ENCODE results near the gene MYO3B.
A peak's percentile ranks its signal among the peaks of the same experiment; 100 is the strongest.
"Not testable (repeated sequence)": the region's sequence is repeated elsewhere in the genome, so short reads cannot be mapped to it uniquely, and the experiment has no call there.

The MYO3B gene

DNA sequence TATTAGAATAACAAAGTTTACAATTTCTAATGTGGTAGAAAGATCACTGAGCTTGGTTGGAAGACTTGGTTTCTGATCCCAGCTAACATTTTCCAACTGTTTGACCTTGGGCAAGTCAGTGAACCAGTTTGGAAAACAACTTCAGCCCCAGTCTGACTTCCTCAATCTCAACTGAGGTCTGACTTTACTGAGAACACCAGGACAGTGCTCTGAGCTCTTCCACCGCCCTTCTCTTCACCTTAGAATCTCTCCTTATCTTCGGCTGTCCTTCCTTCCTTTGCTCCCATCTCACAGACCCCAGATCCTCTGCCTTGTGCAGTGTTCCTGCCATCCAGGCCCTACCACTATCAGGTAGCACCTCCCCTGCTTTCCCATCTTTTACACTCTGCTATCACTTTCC lies 343.4 kb downstream of the MYO3B start:
- FAIRE-seq = no peak

GRCh38 chr2:170523506-170523905 lies 345.6 kb downstream of the MYO3B start:
- no peak for FAIRE-seq

- no peak for FAIRE-seq
These were observed 347.1 kb downstream of the MYO3B start for GRCh38 chr2:170524828-170525565.

GRCh38 chr2:170525566-170525900 lies 347.6 kb downstream of the MYO3B start:
- FAIRE-seq = no peak

DNA sequence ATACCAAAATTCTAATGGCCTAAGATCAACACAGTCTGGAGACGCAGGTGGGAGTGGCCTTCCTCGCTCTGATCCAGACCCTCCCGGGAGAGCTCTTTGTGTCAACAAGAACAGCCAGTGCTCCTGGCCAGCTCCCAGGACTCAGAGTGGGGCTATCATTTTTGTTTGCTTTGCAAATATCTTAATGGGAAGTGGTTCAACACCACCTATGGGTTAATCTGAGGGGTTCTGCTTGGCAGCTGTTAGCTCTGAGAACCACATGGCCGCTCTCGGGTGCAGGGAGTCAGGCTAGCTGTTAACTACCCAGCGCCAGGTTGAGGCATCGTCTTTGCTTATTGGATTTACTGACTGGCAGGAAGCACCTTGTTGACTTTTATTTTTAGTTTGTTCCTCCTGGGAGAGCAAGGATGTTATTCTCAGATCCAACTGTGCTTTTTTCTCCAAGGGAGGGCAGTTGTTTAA lies 352.4 kb downstream of the MYO3B start:
- no peak for FAIRE-seq

GRCh38 chr2:170530803-170531564 lies 353.0 kb downstream of the MYO3B start:
- no peak for FAIRE-seq

- FAIRE-seq = no peak
These were observed 353.9 kb downstream of the MYO3B start for GRCh38 chr2:170531876-170532275.

DNA sequence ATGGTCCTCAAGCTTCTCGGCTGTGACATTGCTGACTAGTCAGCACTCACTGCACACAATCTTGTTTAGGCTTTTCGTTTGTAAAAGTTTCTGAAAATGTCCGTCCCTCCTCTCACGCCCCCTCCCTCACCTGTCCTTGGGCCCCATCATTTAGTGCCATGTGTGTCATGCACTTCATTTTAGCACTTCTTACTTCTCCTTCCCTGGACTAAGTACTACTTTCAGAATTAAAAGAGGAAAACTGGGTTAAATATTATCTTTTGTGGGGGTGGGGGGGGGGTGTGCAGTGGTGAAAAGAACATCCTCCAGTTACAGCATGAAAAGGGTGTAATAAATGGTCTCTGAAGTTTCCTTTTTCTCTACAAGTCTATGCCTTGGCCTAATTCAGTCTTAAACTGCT lies 355.2 kb downstream of the MYO3B start:
- FAIRE-seq = no peak

DNA sequence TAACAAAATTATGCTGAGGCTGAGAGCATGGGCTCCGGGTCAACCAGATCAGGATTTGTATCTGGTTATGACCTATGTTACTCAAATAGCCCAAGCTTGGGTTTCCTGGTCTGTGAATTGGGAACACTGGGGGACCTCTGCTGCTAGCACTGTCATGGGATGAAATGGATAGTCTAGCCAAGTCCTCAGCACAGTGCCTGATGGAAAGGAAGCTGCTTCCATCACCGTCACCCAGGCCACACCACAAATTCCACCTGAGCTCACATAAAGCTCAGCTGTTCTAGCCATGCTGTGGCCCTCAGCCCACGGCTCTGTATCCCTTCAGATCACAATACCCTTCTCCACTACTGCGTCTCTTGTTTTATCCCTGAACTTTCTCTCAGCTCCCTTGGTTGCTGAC lies 357.6 kb downstream of the MYO3B start:
- no peak for FAIRE-seq

GRCh38 chr2:170544817-170545216 lies 366.9 kb downstream of the MYO3B start:
- FAIRE-seq = no peak

DNA sequence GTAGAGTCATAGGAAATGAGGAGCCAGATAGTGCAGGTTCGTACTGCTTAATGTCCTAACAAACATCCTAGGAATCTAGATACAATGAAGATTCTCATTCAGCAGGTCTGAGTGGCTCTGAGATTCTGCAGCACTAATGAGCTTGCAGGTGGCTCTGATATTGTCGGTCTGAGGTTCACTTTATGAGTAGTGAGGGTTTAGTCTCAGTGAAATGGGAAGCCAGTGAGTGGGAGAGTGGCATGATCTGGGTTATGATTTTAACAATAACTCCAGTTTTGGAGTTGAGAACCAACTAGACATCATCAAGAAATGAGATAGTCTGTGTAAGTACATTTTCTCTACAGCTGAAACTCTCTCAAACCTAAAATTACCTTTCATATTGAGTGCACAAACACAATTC lies 370.4 kb downstream of the MYO3B start:
- FAIRE-seq = no peak

- FAIRE-seq = no peak
These were observed 372.6 kb downstream of the MYO3B start for GRCh38 chr2:170550501-170550900.

GRCh38 chr2:170551899-170552298 lies 374.0 kb downstream of the MYO3B start:
- not testable (repeated sequence) for FAIRE-seq

DNA sequence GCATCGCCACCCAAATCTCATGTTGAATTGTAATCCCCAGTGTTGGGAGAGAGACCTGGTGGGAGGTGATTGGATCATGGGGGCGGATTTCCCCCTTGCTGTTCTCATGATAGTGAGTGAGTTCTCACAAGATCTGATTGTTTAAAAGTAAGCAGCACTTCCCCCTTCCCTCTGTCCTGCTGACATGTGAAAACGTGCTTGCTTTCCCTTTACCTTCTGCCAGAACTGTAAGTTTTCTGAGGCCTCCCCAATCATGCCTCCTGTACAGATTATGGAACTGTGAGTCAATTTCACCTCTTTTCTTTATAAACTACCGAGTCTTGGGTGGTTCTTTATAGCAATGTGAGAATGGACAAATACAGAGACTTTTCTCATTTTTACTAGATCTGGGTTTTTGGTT lies 375.8 kb downstream of the MYO3B start:
- FAIRE-seq = no peak

DNA sequence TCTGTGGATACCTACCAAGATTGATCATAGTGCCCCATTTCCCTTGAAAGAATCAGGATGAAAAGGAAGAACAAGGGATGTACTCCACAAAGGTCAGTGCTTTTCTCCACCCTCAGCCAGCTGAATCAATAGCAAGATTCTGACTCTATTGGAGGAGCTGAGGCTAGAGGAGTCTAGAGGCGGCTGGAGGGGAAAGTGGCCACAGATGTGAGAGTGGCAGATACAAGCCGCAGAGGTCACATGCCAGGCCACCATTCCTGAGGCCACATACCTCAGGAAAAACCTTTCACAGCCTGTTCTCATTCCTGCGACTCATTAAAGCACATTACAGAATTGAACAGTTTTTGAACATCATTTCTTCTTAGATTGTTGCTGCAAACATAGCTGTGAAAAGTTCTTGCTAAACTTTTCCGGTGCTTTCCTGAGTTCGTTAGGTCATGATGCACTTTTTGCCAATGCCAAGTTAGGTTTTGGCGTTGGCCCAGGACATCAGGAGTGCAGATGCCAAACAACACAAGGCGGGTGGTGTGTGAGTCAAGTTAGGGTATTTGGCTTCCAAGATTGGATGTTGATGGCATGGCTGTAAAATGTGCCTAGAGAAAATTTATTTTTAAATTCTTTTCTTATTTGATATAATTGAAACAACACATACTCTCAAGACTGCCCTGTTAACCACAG lies 376.5 kb downstream of the MYO3B start:
- FAIRE-seq = no peak

DNA sequence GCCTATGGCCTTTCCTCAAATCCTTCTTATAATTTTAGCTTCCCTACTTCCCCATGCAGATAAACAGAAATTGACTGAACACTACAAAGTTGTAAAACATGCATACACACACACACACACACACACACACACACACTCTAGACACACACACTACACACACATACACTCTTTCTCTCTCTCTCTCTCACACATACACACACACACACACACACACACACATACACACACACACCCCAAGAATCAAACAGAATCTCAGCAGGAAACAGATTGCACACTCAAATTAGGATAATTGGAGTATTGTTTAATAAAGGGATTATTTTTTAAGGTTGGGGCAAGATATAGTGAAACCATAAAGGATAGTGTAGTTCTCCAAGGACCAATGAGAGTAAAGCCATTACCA lies 385.0 kb downstream of the MYO3B start:
- no peak for FAIRE-seq

DNA sequence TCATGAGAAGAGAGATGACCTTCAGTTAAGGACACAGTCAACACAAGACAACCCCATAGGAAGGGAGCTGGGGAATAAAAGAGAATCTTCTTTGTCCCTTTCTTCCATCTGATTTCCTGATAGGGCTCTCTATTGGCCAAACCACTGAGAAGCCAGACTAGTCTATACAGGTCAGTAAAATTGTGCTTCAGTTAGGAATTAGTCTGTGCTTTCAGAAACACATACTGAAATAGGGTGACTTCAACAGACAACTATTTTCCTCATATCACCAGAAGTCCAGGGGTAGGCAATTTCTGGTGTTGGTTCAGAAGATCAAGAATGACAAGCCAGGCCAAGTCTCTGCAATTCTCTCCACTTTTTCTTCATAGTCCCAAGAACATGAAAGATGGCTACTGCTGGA lies 385.5 kb downstream of the MYO3B start:
- no peak for FAIRE-seq

DNA sequence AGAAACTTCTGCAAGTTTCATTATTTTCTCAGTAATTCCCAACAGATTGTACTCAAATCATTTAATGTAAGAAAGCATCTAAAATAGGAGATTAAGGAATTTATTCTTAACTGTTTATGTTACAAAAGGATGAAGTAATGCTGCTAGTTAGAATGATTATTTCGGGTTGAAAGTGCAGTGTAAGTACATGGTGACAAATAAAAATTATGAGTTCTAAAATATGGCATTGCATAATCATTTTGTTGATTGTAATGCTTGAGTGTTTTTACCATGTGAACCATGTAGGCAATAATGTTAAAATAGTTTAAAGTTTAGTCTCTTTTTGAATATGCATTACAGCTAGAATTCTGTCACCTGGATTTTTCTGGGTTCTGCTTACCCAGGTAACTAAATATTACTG lies 388.2 kb downstream of the MYO3B start:
- FAIRE-seq = no peak

GRCh38 chr2:170567429-170567828 lies 389.5 kb downstream of the MYO3B start:
- FAIRE-seq = no peak

DNA sequence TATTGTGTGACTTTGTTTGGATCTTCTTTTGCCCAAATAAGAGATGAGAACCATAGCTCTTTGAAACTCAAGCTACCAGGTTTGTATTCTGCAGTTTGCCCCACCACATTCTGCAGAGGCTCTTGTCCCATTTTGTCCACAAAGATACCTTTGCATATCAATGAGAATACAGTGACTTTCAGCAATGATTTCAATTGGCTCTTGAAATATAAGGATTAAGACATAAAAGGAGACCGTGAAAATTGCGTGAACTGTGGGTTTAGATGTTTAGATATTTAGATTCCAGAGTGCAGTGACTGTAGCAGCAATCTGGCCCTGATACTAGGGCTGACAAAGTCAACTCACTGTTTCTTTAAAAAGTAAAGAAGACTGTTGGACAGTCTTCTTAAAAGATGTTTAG lies 390.6 kb downstream of the MYO3B start:
- FAIRE-seq = no peak

GRCh38 chr2:170571612-170572011 lies 393.7 kb downstream of the MYO3B start:
- FAIRE-seq = no peak

DNA sequence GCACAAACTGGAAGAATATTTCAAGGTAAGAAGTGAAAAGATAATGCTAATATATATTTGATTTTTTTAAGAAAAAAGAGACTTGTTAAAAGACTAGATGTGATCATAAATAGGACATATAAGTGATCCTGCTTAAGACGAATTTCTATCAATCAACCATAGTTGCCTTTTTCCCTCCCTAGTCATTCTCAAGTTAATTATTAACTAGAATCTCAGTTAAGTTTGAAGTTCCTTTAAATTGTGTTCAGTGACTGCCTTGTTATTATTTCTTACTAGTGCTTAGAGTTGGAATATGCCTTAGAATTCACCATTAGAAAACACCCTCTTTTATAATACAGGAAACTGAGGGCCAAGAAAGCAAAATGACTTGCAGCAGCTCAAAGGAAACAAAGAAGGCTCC lies 395.7 kb downstream of the MYO3B start:
- peak; percentile 15 for FAIRE-seq

DNA sequence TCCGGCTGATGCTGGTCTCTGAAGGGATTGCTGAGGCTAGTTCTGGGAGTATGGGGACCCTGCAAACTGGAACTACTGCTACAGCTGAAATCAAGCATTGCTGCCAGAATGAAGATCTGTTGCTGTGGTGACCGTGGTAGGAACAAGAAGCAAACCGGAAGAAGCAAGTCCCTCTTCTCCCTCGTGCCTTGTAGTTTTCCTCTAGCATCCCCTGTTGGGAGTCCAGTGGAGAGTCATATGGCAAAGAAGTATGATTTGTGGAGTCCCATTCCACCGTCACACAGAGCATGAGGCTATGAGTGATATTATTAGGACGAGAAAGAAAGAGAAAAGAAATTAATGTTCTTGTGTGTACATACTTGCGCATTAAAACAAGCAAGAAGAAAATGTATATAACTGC lies 398.3 kb downstream of the MYO3B start:
- FAIRE-seq = no peak

- no peak for FAIRE-seq
These were observed 399.4 kb downstream of the MYO3B start for GRCh38 chr2:170577356-170577755.

Measured in G401.6 (cell line).